DMS53 treated with DMSO at 0.1 percent for 48 hours (cell line): ENCODE measurements around the gene CDK6.

Experiments used
- DNase-seq: peaks from one replicate; lab custom pipeline; 2025; ENCODE audit not compliant: unreplicated experiment; lab: John Stamatoyannopoulos, UW

Gene CDK6

DNA sequence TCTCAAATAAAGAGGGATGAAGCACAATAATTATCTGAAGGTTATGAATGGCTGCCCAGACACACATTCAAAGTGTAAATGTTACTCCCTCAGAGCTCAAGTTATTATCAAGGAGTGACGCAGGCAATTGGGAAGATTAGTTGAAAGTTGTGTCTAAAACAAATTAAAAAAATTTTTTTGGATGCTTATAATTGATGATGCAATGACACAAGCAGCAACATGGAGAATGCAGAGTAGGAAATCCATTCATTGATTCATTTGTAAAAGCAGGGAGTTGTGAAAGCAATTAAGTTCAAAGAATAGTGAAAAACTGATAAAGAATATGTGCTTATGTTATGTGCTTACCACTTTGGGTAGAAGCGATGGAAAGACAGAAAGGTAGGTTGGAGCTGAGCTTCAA is 120.4 kb downstream of the CDK6 start:
- DNase-seq = no peak

DNA sequence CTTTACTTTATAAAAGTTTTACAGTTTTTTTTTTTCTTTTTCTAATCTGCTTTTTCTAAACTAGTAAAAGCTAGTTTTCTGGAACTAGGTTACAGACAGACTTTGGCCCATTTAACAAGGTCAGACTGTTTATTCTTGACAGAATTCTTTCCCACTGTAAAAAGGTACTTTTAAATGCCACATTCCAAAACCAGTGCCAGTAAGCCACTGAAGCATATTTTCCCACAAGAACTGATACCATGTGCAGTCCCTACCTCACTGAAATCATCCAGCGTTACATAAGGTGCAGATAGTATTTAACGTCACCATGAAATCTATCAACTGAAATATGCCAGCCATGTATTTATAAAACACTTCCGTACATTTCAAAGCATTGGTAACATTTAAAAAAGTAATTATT is 121.6 kb downstream of the CDK6 start:
- DNase-seq = no peak

DNA sequence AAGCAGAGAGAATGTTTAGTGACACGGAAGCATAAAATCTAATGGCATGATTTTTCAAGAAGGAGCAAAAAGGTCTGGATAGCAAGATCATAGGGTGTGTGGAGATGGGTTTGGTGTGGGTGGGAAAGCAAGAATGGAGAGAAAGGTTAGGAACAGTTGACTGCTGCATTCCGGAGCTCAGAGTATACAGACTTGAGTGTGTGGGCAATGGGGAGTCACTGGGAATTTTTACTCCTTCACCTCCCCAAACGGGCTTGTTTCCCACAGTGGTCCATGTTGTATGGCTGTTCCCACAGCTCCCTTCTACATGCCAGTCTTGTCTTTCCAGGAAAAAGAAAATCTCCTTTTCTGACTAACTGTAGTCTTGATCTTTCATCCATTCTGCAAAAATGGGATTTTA is 122.1 kb downstream of the CDK6 start:
- no peak for DNase-seq

DNA sequence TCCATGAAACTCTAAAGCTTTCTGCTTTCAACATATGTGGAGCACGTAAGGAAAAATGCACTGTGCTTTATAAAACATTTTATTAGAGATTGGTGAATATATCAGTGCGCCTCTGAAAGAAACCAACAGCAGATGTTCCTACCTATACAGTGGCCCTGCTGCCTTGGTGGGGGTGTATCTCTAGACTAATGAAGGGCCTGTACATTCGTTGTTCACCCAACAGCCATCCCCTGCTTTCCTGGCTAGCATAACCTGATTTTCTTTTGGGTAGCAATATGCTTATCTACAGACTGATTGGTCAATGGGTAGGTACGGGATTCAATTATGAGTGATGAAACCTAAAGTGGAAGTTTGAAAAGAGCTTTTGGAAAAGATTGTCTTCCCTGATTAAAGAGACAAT is 126.5 kb downstream of the CDK6 start:
- DNase-seq = no peak

DNA sequence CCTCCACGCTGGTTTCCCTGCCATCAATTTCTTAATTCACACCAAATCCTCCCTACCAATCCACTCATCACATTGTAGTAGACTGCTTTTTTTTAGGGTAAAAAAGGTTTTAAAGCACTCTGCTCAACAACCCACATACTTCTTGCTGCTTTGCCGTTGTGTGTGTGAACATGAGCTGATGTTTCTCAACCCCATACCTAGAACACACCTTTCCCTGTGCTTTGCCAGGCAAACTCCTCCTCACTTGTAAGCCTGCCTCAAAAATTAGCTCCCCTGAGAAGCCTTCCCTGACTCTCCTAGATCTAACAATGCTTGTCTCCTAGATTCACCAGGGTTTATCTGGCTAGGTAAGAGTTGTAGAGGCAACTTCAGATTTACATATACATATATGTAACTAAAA is 127.2 kb downstream of the CDK6 start:
- no peak for DNase-seq

DNA sequence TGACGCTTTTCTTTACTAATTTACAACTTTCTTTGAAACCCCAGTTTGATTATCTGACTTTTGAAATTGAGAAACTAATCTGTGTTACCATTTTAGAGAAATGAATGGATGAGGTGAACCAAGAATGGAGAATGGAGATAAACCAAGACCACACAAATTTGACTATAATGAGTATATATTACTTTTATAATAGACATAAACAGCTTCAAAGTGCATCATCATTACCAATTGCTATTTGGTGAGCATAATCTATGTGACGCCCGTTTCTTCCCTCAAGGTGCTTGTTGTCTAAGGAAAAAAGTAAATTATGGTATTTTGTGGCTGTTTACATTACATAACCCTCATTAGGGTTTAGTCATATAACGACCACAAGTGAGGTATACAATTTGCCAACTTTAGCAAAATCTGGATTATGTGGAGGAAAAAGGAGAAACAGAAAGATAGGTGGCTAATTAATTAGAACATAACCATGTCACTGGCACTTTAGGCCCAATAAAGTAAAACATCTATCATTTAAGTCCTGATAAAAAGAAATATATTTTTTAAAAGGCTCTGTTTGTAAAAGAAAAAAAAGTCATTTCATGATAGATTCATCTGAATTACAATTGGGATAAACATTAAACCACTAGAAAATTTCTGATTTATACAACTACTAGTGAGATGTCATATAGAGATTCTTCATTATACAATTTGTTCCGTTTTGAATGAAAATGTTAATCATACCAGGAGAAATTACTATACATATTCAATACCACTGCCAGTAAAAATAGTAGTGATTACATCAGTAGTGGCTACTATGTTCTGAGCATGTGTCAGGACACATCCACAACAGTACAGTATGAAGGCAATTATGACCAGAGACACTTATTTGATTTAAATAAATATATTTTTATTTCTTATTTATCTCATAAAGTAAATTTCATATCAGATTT is 128.0 kb downstream of the CDK6 start:
- no peak for DNase-seq

DNA sequence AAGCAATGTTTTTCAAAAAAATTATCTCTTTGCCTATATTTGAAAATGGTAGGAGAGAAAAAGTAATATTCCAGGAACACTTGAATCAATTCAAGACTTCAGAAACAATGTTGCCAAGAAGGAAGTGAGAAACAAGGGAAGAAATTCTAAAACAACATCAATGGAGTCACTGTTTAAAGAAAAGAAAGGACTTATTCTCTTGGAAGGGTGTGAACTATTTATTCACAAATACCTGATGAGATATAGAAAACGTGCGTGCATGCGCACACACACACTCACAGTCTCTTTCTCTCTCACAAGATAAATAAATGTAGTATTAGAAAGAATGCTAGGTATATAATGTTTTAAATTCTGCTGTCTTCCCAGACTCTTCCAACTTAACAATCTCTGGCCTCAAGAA is 128.9 kb downstream of the CDK6 start:
- DNase-seq = no peak

DNA sequence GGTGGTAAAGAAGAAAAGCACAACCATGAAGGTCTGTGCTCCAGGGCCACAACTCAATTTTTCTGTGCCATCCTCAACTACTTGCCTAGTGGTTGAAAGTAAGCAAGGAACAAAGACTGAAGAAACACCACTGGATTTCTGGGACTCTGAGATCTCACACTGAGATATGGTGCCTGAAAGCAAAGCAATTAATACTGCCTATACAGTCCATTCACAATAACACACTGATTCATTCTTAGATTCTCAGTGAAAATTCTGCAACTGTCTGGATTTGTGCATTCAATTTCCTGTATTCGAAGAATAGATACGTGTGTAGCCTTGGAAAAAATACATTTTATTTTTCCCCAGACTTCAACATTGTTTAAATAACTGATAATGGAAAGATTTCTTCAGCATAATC is 129.8 kb downstream of the CDK6 start:
- DNase-seq = no peak

DNA sequence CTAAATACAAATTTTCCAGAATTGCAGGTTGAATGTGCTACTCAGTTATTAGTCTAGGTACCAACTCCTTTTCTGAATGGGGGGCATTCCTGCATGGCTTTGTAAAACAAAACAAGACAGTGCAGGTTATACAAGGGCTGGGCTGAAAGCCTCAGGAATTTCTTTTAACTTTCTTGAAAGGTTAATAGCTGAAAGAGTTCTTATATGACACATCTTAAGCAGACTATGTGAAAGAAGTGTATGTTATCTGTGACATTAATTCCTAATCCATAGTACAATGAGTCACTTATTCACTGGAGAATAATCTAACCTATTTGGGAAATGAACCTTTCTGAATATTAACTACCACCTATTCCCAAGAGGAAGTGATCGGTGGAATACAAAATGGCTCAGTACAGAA is 130.5 kb downstream of the CDK6 start:
- DNase-seq = no peak

DNA sequence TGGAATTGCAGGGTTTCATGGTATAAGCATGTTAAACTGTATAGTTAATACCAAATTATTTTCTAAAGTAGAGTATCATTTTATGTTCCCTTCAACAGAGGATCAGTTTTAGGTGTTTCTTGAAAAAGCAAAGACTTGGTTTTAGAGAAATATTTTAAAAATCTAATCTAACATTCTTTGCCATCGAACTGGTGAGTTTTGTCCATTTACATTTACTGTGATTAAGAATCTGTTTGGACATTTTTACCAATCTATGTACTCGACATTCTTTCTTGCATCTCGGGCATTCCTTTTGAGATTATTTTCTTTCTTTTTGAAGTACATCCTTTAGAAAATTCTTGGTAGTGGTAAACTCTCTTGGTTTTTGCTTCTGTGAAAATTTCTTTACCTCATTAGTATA is 131.5 kb downstream of the CDK6 start:
- DNase-seq = no peak

DNA sequence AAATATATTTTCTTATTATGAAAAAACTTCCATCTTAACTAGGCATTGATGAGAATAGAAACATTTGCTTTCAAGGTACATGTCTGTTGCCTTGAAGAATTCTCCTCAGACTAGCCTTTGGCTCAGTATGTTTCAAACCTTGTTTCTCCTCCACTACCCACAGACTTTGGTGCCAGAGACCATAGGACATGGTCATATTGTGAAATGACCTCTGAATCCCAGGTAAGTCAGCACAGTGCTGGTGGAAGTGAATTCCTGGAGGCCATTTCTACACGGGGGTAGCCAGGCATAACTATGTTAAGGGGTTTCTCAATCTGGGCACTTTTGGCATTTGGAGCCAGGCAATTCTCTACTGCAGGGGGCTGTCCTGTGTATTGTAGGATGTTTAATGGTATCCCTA is 133.8 kb downstream of the CDK6 start:
- no peak for DNase-seq

DNA sequence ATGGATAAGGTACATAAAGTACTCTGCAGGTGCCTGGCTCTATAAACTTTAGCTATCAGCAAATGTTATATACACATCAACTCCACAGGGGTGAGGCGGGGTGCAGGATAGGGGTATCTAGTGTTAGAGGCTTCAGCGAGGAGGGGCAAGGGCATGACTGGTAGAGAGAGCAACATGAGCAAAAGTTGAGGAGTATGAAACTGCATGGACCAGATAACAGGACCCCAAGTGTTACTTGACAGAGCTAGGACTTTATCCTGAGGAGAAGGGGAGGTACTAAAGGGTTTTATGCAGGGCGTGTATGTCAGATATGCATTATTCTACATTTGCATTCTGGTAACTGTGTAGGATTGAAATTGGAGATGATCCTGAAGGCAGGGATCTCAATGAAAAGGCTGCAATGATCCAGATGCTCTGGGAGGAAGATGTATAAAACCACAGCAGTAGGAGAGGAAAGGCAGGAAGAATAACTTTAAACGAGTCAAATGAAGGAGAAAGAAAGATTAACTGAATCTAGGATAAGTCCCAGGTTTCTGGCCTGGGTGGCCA is 136.3 kb downstream of the CDK6 start:
- no peak for DNase-seq

DNA sequence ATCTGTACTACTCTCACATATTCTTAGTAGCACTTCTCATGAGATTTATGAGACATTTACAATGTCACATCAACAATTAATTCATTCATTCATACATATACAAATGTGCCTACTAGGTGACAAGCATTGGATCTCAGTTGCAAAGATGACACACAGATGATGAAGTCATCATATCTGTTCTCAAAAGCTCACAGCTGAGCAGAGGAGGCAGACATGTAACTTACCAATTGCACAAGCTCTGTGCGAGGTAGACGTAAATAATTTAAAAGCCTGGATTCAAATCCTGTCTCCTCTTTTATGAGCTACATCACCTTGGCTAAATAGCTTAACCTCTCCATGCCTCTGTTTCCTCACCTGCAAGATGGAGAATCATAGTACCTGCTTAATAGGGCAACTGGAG is 136.8 kb downstream of the CDK6 start:
- no peak for DNase-seq

DNA sequence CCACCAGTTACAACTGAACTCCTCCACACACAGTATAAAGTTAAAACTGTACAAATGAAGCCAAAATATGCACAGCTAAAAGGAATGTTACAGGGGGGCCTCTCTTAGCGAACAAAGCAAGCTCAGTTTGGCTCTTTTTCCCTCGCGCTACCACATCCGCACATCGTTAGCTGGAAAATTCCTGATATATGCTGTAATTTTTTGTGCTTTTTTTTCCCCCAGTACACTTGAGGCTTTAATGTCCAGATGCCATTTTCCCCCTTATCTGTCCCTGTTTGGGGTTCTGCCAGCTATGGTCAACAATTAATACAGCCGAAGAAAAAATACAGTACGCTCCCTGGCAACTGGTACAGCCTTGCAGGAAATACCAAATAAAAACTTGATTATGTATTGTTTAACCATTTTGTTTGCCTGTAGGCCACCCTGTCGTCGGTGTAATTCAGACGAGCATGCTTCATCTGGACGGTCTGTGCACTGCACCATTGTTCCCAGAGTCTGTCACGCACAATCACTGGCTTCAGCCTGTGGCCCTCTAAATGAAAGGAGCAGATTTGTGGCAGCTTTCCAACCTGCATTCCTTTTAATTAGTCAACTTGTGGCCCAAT is 138.0 kb downstream of the CDK6 start:
- DNase-seq = no peak

DNA sequence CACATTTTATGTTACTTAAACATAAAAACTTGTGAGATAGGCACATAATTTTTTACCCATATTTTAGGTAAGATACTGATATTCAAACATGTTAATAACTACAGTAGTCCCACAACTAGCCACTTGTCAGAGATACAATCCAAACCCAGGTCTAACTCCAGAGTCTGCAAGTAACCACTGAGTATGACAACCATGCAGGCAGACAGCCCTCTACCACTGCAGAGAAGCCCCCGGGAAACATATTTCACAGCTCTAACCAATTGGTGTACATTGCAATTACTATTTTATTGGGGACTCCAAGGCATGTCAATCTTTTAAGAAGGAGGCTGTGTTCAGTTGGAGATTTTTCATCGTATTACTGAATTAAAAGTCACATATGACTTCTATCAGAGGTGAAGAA is 139.0 kb downstream of the CDK6 start:
- no peak for DNase-seq

DNA sequence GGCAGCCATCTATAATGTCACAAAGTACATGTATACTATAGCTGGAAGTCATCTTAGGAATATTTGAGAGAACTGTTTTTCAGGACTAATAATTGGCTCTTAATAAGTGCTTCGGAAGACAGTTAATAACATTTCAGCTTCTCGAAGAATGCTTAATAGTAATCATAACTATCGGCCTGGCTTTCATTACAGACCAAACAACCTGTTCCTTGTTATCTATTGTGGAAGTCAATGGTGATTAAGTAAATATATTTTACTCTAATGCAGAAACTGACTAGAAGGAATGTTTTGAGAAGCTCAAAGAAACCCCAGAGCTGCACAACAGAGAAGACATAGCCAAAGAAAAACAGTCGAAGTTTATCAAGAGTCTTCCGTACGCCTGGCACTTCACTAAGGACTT is 139.4 kb downstream of the CDK6 start:
- no peak for DNase-seq

DNA sequence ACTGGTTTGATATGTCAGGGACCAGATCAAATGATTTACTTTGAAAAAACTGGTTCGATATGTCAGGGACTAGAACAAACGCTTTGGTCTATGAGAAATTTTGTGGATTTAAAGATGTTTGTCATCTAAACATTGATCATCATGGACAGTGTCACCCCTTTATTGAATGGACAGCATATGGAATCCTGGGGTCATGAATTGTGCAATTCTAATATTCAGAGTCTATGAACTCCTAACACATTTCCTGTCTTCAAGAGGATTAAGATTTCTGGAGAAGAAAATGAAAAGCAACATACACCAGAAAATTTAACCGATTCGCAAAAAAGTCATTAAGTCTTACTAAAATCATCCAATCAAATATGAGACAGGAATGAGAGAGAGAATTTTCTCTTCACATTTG is 139.8 kb downstream of the CDK6 start:
- DNase-seq = no peak

DNA sequence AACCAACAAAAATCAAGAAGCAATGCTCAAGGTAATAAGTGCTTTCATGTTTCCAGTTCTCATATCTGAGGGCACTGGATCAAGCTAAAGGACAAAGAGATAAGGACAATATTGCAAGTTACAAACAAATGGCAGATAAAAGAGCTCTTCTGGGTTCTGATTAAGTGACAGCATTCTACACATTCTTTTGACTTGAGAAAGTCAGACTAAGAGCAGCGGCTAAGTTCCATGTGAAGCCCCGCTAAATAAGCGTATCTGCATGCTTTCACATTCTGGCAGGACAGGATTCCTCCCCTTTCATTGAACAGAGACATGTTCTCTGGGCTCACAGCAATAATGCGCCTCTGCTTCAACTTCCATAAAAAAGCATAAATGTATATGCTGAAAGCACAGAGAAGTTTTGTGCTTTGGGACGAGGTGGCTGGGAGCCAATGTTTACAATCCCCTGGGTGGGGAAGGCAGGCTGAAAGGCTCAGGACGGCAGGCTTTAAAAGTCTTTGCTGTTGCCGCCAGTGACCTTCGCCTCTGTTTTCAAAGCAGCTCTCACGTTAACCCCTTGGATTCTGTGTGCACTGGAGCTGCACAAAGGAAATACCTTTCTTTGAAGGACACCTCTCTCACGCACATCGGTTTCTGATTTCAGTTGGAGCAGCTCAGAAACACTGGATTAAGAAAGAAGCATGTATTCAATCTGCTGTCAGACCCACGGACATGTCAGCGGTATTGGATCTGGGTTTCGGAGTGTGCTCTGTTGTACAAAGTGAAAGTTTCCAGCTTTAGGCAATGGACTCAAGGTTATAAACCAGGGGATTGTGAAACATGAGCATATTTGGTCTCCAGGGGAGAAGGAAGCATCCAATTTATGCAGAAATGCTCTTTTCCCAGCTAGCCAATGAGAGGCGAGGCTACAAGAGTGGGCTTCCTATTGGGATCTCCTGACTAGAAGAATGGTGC is 140.8 kb downstream of the CDK6 start:
- DNase-seq = peak; percentile 39

DNA sequence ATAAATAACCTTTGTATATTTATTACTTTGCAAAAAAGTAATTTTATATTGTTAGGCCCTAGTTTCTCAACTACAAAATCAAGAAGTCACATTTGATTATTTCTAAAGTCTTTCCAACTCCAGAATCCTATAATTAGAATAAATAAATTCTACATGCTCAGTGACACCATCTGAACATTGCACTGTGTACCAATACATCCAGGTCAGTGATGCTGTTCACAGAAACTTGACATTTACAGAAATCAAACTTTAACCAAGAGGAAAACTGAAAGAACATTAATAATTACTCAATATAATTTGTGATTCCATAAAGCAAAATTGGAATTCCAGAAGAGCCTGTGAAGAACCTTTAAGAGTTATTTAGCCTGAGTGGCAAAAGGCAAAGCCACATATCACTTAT is 142.2 kb downstream of the CDK6 start:
- DNase-seq = no peak

DNA sequence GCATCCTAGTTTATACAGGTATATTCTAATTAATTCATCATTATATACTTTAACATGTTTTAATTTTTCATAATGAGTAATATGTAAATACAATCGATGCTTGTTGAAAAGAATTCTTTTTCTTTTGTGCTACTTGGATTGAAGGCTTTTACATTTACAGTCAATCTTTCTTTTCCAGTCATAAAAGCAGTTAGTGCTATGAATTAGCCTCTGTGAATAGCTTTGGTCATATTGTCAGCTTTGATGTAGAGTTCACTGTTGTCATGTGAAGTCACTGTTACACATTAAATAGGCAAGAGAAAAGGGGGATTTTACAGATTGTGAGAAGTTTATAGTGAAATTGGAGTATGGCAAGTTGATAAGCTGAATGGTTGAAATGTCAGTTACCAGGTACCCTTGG is 142.9 kb downstream of the CDK6 start:
- DNase-seq = no peak

DNA sequence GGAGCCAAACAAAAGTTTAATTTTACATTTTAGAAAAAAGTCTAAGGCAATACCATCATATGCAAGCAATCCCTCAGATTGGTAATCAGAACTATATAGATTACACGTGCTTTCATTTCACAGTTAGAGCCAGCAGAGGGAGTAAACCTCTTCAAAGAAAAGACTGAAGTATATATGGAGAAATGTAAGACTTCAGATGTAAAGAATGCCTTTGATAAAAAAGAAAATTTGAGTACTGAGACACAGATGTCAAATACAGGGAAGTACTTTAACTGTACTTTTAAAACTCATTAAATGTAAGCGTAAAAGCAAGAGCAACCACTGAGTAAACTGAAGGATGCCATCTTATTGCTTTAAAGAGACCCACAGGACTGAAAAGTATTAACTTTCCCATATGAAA is 144.8 kb downstream of the CDK6 start:
- DNase-seq = peak; percentile 66
